ENCODE results near the gene MYO7A.

Gene MYO7A

GRCh38 chr11:77148963-77149715 is 21.1 kb downstream of the MYO7A start:
- DNase-seq, result no peak

GRCh38 chr11:77149716-77150392 is 21.8 kb downstream of the MYO7A start:
- DNase-seq, result no peak

GRCh38 chr11:77150836-77151235 is 22.8 kb downstream of the MYO7A start:
- no peak for DNase-seq

GRCh38 chr11:77151804-77152509 is 23.9 kb downstream of the MYO7A start:
- DNase-seq, result no peak

GRCh38 chr11:77152846-77153245 is 24.8 kb downstream of the MYO7A start:
- no peak for DNase-seq

- no peak for DNase-seq
Observed at GRCh38 chr11:77153276-77154185, 25.5 kb downstream of the MYO7A start.

- DNase-seq, result no peak
Observed at GRCh38 chr11:77154381-77155081, 26.5 kb downstream of the MYO7A start.

- no peak for DNase-seq
Observed at GRCh38 chr11:77155082-77155475, 27.0 kb downstream of the MYO7A start.

GRCh38 chr11:77155556-77156130 is 27.6 kb downstream of the MYO7A start:
- no peak for DNase-seq

- no peak for DNase-seq
Observed at GRCh38 chr11:77156396-77157195, 28.6 kb downstream of the MYO7A start.

- no peak for DNase-seq
Observed at GRCh38 chr11:77158041-77158695, 30.1 kb downstream of the MYO7A start.

GRCh38 chr11:77159219-77159936 is 31.3 kb downstream of the MYO7A start:
- no peak for DNase-seq

GRCh38 chr11:77159937-77160495 is 32.0 kb downstream of the MYO7A start:
- no peak for DNase-seq

- no peak for DNase-seq
Observed at GRCh38 chr11:77163271-77163670, 35.2 kb downstream of the MYO7A start.

GRCh38 chr11:77165066-77165465 is 37.0 kb downstream of the MYO7A start:
- no peak for DNase-seq

- no peak for DNase-seq
Observed at GRCh38 chr11:77166021-77166420, 38.0 kb downstream of the MYO7A start.

GRCh38 chr11:77167111-77167626 is 39.1 kb downstream of the MYO7A start:
- no peak for DNase-seq

GRCh38 chr11:77167791-77168190 is 39.7 kb downstream of the MYO7A start:
- no peak for DNase-seq

GRCh38 chr11:77170107-77170506 is 42.1 kb downstream of the MYO7A start:
- no peak for DNase-seq
